Esophagus squamous epithelium (tissue), 4 donors: Measurements from ENCODE around the gene COX6A1.

ENCODE experiments used
- CTCF ChIP-seq, 6 experiments: fragments of 450-650 bp in 4 of 6; fragments of 200-600 bp in 2 of 6; sonication (generic) in 2 of 6; IDR thresholded peaks; one replicate each; pipeline ENCODE4 v1.5.1; 2016 to 2019; ENCODE audit warnings: antibody characterized with exemption in 6 of 6, mild to moderate bottlenecking in 4 of 6, moderate library complexity in 4 of 6
- POLR2A ChIP-seq, 4 donors: fragments of 450-650 bp; IDR thresholded peaks; one replicate each; pipeline ENCODE4 v1.6.1; 2017; ENCODE audit warnings: antibody characterized with exemption in 4 of 4, mild to moderate bottlenecking in 4 of 4, moderate library complexity in 3 of 4

- peak in 5 of 6 experiments; percentile 17 to 62 (median 39) for TF ChIP-seq CTCF (IDR thresholded peaks at IDR 0.05)
- no peak for TF ChIP-seq POLR2A (IDR thresholded peaks at IDR 0.05)
These were observed 1.8 kb downstream of the COX6A1 start for GRCh38 chr12:120439646-120440247.
